H1 (cell line): ENCODE measurements around the gene BDP1. TPM values are rescaled to one million over a fixed set of nuclear protein-coding genes. Genes with fewer than 3 reads are reported as not detected.

Source experiments
- ASH2L ChIP-seq: fragments of 200-600, 300-600 bp; sonication (generic); IDR thresholded peaks from one replicate; pipeline ENCODE4 v1.7.1; 2017; ENCODE audit warnings: low read length
- CTBP2 ChIP-seq: IDR thresholded peaks from 2 replicates; pipeline ENCODE4 v1.7.0; 2011; ENCODE audit warnings: borderline replicate concordance, mild to moderate bottlenecking, moderate library complexity, mixed read lengths, low read length; ENCODE audit not compliant: insufficient read depth, insufficient read length
- EP300 ChIP-seq, 2 experiments: IDR thresholded peaks; 1 replicate in 1 of 2; 2 replicates in 1 of 2; pipeline ENCODE4 v1.6.1; 2011 to 2012; ENCODE audit warnings: low read depth in 2 of 2, low read length in 2 of 2, mild to moderate bottlenecking in 2 of 2, borderline replicate concordance in 1 of 2, inconsistent platforms in 1 of 2, moderate library complexity in 1 of 2
- GABPA ChIP-seq: IDR thresholded peaks from 2 replicates; pipeline ENCODE4 v1.6.1; 2011; ENCODE audit warnings: mild to moderate bottlenecking, low read length, moderate library complexity, borderline replicate concordance; ENCODE audit not compliant: insufficient read depth
- NANOG ChIP-seq: IDR thresholded peaks from 2 replicates; pipeline ENCODE4 v1.6.1; 2011; ENCODE audit warnings: low read length, low read depth, mild to moderate bottlenecking, inconsistent platforms; ENCODE audit not compliant: insufficient read depth, poor library complexity, severe bottlenecking
- NRF1 ChIP-seq: IDR thresholded peaks from 2 replicates; pipeline ENCODE4 v1.6.1; 2011; ENCODE audit warnings: mild to moderate bottlenecking, low read depth, low read length, improper control_type of control experiment
- POU5F1 ChIP-seq: IDR thresholded peaks from 2 replicates; pipeline ENCODE4 v1.6.1; 2011; ENCODE audit warnings: low read depth, mild to moderate bottlenecking, low read length, moderate library complexity
- TAF1 ChIP-seq: IDR thresholded peaks from 2 replicates; pipeline ENCODE4 v1.6.1; 2011; ENCODE audit warnings: mild to moderate bottlenecking, low read depth, low read length
- TAF7 ChIP-seq: optimal IDR thresholded peaks from 2 replicates; pipeline ENCODE3; 2011; ENCODE audit warnings: low read depth, mild to moderate bottlenecking, inconsistent platforms, low read length, moderate library complexity, borderline replicate concordance
- polyA plus RNA-seq, 7 experiments: library from polyadenylated mRNA; depleted of rRNA in 3 of 7; stranded (reverse) in 5 of 7; unstranded in 2 of 7; fragments of >200 nt in 5 of 7; fragments of 200-250 nt in 2 of 7; gene quantifications; 1 replicate in 5 of 7; 2 replicates in 1 of 7; 4 replicates in 1 of 7; pipeline versions ENCODE4 v1.2.1 to v1.2.3, GENCODE V29; 2011 to 2013; ENCODE audit warnings: missing spikeins in 2 of 7, mixed read lengths in 2 of 7
- total RNA-seq: library from RNA; stranded (reverse); fragmentation: NEBNext Ultra II Directional; extraction: Animal tissue kit (Norgen Biotek cat#: 25700); gene quantifications from 2 replicates; pipeline ENCODE4 v1.2.1, GENCODE V29; 2021
- TF ChIP-seq, protein P1 (sequence below): fragments of 300-600 bp; sonication (generic); IDR thresholded peaks from 2 replicates; pipeline ENCODE4 v1.7.1; 2012; ENCODE audit warnings: low read length, moderate library complexity, mild to moderate bottlenecking, inconsistent platforms; ENCODE audit not compliant: insufficient replicate concordance

The BDP1 gene
- total and polyA plus RNA-seq, 2 of the 8 experiments (the other 6 are each of a cell fraction or from before 2014, with no cell fraction given): 4.7 to 32.1 TPM

DNA sequence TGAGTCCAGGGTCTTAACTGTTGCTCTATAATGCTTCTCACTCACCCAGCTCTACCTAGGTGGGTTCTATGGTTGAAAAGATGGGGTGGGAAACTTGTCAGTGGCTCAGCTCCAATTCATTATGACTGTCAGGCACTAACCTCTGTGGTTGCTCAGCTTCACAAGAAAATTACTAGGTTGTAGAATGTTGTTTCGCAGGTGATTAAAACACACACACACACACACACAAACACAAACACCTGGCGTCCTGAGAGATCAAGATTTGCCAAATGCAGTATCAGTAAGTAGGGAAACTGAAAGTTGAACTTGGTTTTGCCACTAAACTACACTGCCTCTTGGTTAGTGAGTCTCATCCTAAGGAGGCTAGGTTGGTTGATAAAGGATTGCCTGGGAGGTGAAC, 134.5 kb downstream of the BDP1 start (continued):
- TF ChIP-seq, protein P1, sequence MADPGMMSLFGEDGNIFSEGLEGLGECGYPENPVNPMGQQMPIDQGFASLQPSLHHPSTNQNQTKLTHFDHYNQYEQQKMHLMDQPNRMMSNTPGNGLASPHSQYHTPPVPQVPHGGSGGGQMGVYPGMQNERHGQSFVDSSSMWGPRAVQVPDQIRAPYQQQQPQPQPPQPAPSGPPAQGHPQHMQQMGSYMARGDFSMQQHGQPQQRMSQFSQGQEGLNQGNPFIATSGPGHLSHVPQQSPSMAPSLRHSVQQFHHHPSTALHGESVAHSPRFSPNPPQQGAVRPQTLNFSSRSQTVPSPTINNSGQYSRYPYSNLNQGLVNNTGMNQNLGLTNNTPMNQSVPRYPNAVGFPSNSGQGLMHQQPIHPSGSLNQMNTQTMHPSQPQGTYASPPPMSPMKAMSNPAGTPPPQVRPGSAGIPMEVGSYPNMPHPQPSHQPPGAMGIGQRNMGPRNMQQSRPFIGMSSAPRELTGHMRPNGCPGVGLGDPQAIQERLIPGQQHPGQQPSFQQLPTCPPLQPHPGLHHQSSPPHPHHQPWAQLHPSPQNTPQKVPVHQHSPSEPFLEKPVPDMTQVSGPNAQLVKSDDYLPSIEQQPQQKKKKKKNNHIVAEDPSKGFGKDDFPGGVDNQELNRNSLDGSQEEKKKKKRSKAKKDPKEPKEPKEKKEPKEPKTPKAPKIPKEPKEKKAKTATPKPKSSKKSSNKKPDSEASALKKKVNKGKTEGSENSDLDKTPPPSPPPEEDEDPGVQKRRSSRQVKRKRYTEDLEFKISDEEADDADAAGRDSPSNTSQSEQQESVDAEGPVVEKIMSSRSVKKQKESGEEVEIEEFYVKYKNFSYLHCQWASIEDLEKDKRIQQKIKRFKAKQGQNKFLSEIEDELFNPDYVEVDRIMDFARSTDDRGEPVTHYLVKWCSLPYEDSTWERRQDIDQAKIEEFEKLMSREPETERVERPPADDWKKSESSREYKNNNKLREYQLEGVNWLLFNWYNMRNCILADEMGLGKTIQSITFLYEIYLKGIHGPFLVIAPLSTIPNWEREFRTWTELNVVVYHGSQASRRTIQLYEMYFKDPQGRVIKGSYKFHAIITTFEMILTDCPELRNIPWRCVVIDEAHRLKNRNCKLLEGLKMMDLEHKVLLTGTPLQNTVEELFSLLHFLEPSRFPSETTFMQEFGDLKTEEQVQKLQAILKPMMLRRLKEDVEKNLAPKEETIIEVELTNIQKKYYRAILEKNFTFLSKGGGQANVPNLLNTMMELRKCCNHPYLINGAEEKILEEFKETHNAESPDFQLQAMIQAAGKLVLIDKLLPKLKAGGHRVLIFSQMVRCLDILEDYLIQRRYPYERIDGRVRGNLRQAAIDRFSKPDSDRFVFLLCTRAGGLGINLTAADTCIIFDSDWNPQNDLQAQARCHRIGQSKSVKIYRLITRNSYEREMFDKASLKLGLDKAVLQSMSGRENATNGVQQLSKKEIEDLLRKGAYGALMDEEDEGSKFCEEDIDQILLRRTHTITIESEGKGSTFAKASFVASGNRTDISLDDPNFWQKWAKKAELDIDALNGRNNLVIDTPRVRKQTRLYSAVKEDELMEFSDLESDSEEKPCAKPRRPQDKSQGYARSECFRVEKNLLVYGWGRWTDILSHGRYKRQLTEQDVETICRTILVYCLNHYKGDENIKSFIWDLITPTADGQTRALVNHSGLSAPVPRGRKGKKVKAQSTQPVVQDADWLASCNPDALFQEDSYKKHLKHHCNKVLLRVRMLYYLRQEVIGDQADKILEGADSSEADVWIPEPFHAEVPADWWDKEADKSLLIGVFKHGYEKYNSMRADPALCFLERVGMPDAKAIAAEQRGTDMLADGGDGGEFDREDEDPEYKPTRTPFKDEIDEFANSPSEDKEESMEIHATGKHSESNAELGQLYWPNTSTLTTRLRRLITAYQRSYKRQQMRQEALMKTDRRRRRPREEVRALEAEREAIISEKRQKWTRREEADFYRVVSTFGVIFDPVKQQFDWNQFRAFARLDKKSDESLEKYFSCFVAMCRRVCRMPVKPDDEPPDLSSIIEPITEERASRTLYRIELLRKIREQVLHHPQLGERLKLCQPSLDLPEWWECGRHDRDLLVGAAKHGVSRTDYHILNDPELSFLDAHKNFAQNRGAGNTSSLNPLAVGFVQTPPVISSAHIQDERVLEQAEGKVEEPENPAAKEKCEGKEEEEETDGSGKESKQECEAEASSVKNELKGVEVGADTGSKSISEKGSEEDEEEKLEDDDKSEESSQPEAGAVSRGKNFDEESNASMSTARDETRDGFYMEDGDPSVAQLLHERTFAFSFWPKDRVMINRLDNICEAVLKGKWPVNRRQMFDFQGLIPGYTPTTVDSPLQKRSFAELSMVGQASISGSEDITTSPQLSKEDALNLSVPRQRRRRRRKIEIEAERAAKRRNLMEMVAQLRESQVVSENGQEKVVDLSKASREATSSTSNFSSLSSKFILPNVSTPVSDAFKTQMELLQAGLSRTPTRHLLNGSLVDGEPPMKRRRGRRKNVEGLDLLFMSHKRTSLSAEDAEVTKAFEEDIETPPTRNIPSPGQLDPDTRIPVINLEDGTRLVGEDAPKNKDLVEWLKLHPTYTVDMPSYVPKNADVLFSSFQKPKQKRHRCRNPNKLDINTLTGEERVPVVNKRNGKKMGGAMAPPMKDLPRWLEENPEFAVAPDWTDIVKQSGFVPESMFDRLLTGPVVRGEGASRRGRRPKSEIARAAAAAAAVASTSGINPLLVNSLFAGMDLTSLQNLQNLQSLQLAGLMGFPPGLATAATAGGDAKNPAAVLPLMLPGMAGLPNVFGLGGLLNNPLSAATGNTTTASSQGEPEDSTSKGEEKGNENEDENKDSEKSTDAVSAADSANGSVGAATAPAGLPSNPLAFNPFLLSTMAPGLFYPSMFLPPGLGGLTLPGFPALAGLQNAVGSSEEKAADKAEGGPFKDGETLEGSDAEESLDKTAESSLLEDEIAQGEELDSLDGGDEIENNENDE: no peak
- no peak for TF ChIP-seq NANOG
- no peak for TF ChIP-seq POU5F1
- no peak for TF ChIP-seq ASH2L
- no peak for TF ChIP-seq TAF7
- TF ChIP-seq GABPA: no peak
- TF ChIP-seq TAF1: no peak
- no peak for TF ChIP-seq NRF1
- TF ChIP-seq EP300 (IDR thresholded peaks at IDR 0.05; ENCODE audit: borderline replicate concordance in 1 of 2, low read depth in 2 of 2, low read length in 2 of 2): no peak
- TF ChIP-seq CTBP2: no peak
